Measurements from ENCODE around the gene ARHGEF3.

ARHGEF3 gene

GRCh38 chr3:56802378-56802745 is 613 bp upstream of the ARHGEF3 start:
- DNase-seq (ENCODE audit: low spot score) = no peak
- in situ Hi-C loops (cut with MboI; ENCODE audit: low sequenced_read_pairs, unreplicated experiment) = no loop called here
- no peak for TF ChIP-seq CTCF (IDR thresholded peaks at IDR 0.05; ENCODE audit: borderline replicate concordance, control extremely low read depth, extremely low read depth, insufficient read depth, missing control alignments)

GRCh38 chr3:56800832-56801661 is 702 bp downstream of the ARHGEF3 start:
- peak; percentile 23 for DNase-seq (ENCODE audit: low spot score)
- TF ChIP-seq CTCF (IDR thresholded peaks at IDR 0.05; ENCODE audit: borderline replicate concordance, control extremely low read depth, extremely low read depth, insufficient read depth, missing control alignments) = no peak
- in situ Hi-C loops (cut with MboI; ENCODE audit: low sequenced_read_pairs, unreplicated experiment) = no loop called here

GRCh38 chr3:56800130-56800831 is 1.5 kb downstream of the ARHGEF3 start:
- peak; percentile 50 for DNase-seq (ENCODE audit: low spot score)
- in situ Hi-C loops (cut with MboI; ENCODE audit: low sequenced_read_pairs, unreplicated experiment) = no loop called here
- no peak for TF ChIP-seq CTCF (IDR thresholded peaks at IDR 0.05; ENCODE audit: borderline replicate concordance, control extremely low read depth, extremely low read depth, insufficient read depth, missing control alignments)

- in situ Hi-C loops (cut with MboI; ENCODE audit: low sequenced_read_pairs, unreplicated experiment) = loop anchor here (5.0 kb wide), 1 partner anchor 87 kb away; no protein-coding TSS in a partner anchor
- peak; percentile 48 for DNase-seq (ENCODE audit: low spot score)
- TF ChIP-seq CTCF (IDR thresholded peaks at IDR 0.05; ENCODE audit: borderline replicate concordance, control extremely low read depth, extremely low read depth, insufficient read depth, missing control alignments) = peak; percentile 56
These were observed 2.4 kb downstream of the ARHGEF3 start for GRCh38 chr3:56799251-56799882.

GRCh38 chr3:56796996-56797395 is 4.8 kb downstream of the ARHGEF3 start:
- DNase-seq (ENCODE audit: low spot score) = no peak
- TF ChIP-seq CTCF (IDR thresholded peaks at IDR 0.05; ENCODE audit: borderline replicate concordance, control extremely low read depth, extremely low read depth, insufficient read depth, missing control alignments) = no peak
- in situ Hi-C loops (cut with MboI; ENCODE audit: low sequenced_read_pairs, unreplicated experiment) = loop anchor here (5.0 kb wide), 1 partner anchor 85 kb away; no protein-coding TSS in a partner anchor

GRCh38 chr3:56796202-56796601 is 5.5 kb downstream of the ARHGEF3 start:
- no peak for DNase-seq (ENCODE audit: low spot score)
- in situ Hi-C loops (cut with MboI; ENCODE audit: low sequenced_read_pairs, unreplicated experiment) = loop anchor here (5.0 kb wide), 1 partner anchor 84 kb away; no protein-coding TSS in a partner anchor
- TF ChIP-seq CTCF (IDR thresholded peaks at IDR 0.05; ENCODE audit: borderline replicate concordance, control extremely low read depth, extremely low read depth, insufficient read depth, missing control alignments) = no peak
